ENCODE data around the gene EVX1.

Gene EVX1

DNA sequence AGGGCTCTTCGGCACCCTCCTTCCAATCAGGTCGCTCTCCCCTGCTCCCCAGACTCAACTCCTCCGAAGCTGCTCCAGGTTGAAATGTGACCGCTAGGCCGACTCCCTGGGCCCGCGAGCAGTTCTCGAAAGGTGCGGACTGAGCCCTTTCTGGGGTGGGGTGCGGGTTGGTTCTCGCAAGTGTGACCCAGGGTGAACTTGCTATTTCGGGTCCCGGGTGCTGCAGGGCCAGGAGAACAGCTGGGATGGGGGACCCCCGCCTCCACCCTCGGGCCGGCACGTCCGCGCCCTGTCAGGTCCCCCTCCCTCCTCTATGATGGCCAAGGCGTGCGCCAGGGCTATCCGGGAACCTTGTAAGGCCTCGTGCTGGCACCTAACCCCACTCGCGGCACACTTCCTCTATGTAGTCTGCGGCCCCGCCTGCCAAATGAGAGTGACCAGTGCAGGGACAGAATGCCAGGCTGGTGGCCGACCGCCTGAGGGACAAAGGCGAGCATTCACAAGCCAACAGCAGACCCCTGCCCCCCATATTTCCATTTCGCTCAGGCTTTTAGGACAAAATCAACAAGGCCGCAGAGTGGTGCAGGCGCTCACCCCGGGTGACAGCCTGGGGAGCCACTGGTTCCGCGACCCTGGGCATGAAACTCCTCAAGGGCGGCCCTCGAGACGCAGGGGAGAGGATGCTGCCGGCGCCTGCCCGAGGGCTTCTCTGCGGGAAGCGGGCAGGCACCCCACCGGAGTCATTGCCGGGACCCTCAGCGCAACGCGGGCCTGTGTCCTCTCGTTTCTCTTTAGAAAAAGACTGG, 29.0 kb upstream of the EVX1 start:
- no peaks in the 10 kb centered on the region for H3K36me3 ChIP-seq
- no peak overlapping the region for H3K4me3 ChIP-seq
- H3K9me3 ChIP-seq, result no peaks in the 10 kb centered on the region
- intact Hi-C loops (cut with DNase I; ENCODE audit: low total_unique reads), result no loop called here
- no peak overlapping the region for H3K27ac ChIP-seq
- peaks cover 4 to 66% of the 10 kb centered on the region in 2 donors for H3K27me3 ChIP-seq
- TF ChIP-seq, protein P1, sequence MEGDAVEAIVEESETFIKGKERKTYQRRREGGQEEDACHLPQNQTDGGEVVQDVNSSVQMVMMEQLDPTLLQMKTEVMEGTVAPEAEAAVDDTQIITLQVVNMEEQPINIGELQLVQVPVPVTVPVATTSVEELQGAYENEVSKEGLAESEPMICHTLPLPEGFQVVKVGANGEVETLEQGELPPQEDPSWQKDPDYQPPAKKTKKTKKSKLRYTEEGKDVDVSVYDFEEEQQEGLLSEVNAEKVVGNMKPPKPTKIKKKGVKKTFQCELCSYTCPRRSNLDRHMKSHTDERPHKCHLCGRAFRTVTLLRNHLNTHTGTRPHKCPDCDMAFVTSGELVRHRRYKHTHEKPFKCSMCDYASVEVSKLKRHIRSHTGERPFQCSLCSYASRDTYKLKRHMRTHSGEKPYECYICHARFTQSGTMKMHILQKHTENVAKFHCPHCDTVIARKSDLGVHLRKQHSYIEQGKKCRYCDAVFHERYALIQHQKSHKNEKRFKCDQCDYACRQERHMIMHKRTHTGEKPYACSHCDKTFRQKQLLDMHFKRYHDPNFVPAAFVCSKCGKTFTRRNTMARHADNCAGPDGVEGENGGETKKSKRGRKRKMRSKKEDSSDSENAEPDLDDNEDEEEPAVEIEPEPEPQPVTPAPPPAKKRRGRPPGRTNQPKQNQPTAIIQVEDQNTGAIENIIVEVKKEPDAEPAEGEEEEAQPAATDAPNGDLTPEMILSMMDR (IDR thresholded peaks at IDR 0.05), result no peak
- peaks cover 0 to 13% (median 5%) of the 10 kb centered on the region in 4 donors for H3K4me1 ChIP-seq
- no peak for DNase-seq

DNA sequence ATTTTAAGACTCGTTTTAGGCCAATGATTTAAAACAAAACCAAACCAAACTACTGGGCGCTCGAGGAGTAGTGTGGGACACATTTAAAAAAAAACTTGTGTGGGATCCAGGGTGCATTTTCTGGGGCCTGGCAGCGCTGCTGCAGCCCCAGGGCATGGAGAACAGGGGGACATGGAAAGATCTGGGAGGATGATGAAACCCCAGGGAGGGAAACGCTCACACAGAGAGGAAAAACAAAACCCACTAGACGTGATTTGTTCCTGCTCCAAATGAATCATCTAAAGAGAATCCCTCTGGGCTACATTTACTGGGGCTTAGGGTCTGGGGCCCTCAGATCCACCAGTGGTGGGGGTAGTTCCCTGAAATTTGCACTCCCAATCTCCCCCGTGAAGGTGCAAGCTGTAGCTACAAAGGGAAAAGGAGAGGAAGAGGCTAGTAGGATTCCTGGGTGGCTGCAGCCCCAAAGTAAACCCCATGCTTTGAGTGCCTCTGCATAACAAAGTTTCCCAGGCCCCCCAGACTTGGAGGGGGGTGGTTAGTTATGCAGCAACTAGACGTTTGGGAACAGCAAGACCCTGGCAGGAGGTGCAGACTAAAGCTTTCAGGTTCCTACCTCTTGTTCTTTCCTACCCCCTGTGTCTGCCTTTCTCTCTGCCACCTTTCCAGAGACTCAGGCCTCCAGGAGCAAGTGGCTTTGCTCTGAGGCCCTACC, 28.2 kb upstream of the EVX1 start:
- TF ChIP-seq, protein P1 (IDR thresholded peaks at IDR 0.05), result no peak
- no peaks in the 10 kb centered on the region for H3K9me3 ChIP-seq
- intact Hi-C loops (cut with DNase I; ENCODE audit: low total_unique reads), result no loop called here
- H3K36me3 ChIP-seq, result no peaks in the 10 kb centered on the region
- H3K27me3 ChIP-seq, result peaks cover 4 to 67% of the 10 kb centered on the region in 2 donors
- no peak overlapping the region for H3K27ac ChIP-seq
- no peak for DNase-seq
- H3K4me1 ChIP-seq, result peaks cover 0 to 13% (median 5%) of the 10 kb centered on the region in 4 donors
- H3K4me3 ChIP-seq, result no peak overlapping the region

DNA sequence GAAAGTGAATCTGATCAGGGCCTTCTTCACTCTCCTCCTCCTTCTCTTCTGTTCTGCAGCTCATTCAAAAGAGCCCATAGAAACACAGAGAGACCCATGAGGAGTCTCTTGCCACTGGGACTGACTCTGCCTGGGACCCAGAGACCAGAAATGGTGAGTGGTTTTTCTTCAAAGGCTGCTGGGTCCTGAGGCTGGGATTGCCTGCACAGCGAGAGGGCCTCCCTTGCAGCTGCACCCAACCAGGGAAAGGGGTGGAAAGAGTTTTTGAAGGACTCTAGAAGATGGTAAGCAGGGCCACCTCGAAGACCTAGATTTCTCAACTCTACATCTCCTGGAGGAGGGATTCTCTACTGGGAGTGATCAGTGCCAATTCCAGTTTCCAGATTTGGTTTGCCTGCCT, 27.2 kb upstream of the EVX1 start:
- DNase-seq, result no peak
- peaks cover 0 to 1% (median 0%) of the 10 kb centered on the region in 3 donors for H3K9me3 ChIP-seq
- H3K4me1 ChIP-seq, result peaks cover 0 to 12% (median 4%) of the 10 kb centered on the region in 4 donors
- no peaks in the 10 kb centered on the region for H3K36me3 ChIP-seq
- H3K27me3 ChIP-seq, result peaks cover 4 to 68% of the 10 kb centered on the region in 2 donors
- TF ChIP-seq, protein P1 (IDR thresholded peaks at IDR 0.05), result no peak
- intact Hi-C loops (cut with DNase I; ENCODE audit: low total_unique reads), result no loop called here
- no peak overlapping the region for H3K27ac ChIP-seq
- no peak overlapping the region for H3K4me3 ChIP-seq

DNA sequence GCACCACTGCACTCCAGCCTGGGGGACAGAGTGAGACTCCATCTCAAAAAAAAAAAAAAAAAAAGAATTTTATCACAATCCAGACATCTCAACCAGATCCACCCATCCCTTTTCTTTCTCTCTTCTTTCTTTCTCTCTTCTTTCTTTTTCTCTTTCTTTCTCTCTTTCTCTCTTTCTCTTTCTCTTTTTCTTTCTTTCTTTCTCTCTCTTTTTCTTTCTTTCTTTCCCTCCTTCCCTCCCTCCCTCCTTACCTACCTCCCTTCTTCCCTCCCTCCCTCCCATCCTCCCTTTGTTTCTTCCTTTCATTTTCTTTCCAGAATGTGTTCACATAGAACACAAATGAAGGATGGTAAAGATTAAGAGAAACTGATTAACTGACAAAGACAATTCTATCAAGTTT, 24.7 kb upstream of the EVX1 start:
- Histone ChIP-seq H3K9me3 (peaks cover 0 to 4% (median 0%) of the 10 kb centered on the region in 3 donors), H3K27ac (no peak overlapping the region), H3K36me3 (no peaks in the 10 kb centered on the region), H3K27me3 (peaks cover 0 to 53% of the 10 kb centered on the region in 2 donors), H3K4me1 (peaks cover 0 to 3% (median 0%) of the 10 kb centered on the region in 4 donors), H3K4me3 (no peak overlapping the region)
- intact Hi-C loops (cut with DNase I; ENCODE audit: low total_unique reads), result no loop called here
- TF ChIP-seq, protein P1 (IDR thresholded peaks at IDR 0.05), result no peak
- no peak for DNase-seq

DNA sequence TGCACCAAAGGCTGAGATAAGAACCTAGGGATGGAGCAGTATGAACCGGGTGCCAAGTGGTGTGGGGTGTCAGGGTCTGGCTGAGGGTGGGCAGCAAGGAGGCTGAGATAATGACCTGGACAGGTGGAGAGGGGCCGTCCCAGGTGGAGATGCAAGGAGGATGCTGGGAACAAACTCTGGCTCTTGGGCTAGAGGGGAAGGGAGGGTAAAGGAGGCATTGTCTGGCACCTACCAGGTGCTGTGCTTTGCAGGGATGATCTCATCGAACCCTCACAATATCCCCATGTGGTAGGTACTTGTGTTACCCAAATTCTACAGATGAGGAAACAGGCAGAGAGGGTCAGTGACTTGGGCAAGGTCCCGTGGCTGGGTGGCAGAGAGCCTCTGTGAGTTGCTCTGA, 22.8 kb upstream of the EVX1 start:
- Histone ChIP-seq H3K36me3 (no peaks in the 10 kb centered on the region), H3K27ac (no peak overlapping the region), H3K4me1 (no peaks in the 10 kb centered on the region), H3K4me3 (no peak overlapping the region), H3K9me3 (peaks cover 0 to 4% (median 0%) of the 10 kb centered on the region in 3 donors), H3K27me3 (peaks cover 0 to 48% of the 10 kb centered on the region in 2 donors)
- intact Hi-C loops (cut with DNase I; ENCODE audit: low total_unique reads), result no loop called here
- TF ChIP-seq, protein P1 (IDR thresholded peaks at IDR 0.05), result no peak
- no peak for DNase-seq

Data from tibial artery (tissue), 4 donors.